ENCODE results near the gene EPB41L4B. TPM values are rescaled to one million over a fixed set of nuclear protein-coding genes. Genes with fewer than 3 reads are reported as not detected.

Gene EPB41L4B
- total RNA-seq, 2 experiments from 2014 or later, result 0.74 TPM

DNA sequence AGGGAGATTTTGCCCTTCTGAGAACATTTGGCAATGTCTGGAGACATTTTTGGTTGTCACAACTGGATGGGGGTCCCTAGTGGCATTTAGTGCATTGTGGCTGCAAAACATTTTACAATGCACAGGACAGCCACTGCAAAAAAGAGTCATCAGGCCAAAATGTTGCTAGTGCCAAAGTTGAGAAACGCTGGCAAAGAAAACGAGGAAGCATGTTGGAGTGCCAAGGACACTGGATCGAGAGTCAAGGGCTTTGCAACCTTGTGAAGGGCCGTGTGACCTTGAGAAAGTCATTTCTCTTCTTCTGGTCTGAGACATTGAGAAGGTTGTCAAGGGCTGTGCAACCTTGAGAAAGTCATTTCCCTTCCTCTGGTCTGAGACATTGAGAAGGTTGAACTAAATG is 108.1 kb downstream of the EPB41L4B start:
- DNase-seq, result no peak
- Mint-ChIP-seq H3K27ac (no peak overlapping the region), H3K4me1 (no peaks in the 10 kb centered on the region), H3K27me3 (peaks cover 22% of the 10 kb centered on the region), H3K4me3 (no peak overlapping the region), H3K9me3 (no peaks in the 10 kb centered on the region), H3K36me3 (no peaks in the 10 kb centered on the region)

DNA sequence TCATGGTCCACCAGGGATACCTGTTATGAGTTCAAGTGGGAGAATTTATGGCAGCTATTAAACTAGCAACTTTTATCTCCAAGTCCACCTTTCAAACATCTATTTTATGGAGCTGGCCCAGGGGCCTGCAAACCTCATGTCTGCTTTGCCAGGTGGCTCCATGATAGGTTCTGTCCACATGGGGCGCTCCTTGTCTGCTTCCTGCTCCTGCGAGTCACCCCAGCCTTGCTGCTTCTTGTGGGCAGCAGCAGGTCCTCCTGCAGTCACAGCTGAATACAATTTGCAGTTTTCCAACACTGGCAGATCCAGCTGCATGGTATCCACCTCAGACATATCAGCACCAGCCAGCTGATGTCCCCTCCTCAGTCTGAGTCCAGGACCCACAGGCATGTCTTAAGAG is 114.2 kb downstream of the EPB41L4B start:
- no peak overlapping the region for H3K27ac Mint-ChIP-seq
- DNase-seq, result no peak
- no peak overlapping the region for H3K4me3 Mint-ChIP-seq
- no peaks in the 10 kb centered on the region for H3K9me3 Mint-ChIP-seq
- no peaks in the 10 kb centered on the region for H3K36me3 Mint-ChIP-seq
- no peaks in the 10 kb centered on the region for H3K4me1 Mint-ChIP-seq
- H3K27me3 Mint-ChIP-seq, result peaks cover 25% of the 10 kb centered on the region

DNA sequence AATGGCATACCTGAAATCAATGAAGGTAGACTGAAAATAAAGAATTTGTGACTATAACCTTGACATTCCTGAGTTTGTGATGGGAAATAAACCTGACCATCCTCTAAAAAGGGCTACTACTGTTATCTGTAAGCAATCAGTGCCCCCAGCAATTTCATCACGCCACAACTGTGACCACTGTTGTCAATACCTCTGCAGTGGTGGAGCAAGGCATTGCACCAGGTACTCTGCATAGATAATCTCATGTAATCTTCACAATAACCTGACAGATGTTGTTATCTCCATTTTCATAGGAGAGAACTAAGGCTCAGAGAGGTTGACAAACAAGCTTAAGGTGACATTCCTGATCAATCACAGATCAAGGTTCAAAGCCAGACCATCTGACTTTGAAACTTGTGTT is 115.3 kb downstream of the EPB41L4B start:
- DNase-seq, result no peak
- Mint-ChIP-seq H3K4me1 (no peaks in the 10 kb centered on the region), H3K4me3 (no peak overlapping the region), H3K9me3 (no peaks in the 10 kb centered on the region), H3K36me3 (no peaks in the 10 kb centered on the region), H3K27me3 (peaks cover 20% of the 10 kb centered on the region), H3K27ac (no peak overlapping the region)

DNA sequence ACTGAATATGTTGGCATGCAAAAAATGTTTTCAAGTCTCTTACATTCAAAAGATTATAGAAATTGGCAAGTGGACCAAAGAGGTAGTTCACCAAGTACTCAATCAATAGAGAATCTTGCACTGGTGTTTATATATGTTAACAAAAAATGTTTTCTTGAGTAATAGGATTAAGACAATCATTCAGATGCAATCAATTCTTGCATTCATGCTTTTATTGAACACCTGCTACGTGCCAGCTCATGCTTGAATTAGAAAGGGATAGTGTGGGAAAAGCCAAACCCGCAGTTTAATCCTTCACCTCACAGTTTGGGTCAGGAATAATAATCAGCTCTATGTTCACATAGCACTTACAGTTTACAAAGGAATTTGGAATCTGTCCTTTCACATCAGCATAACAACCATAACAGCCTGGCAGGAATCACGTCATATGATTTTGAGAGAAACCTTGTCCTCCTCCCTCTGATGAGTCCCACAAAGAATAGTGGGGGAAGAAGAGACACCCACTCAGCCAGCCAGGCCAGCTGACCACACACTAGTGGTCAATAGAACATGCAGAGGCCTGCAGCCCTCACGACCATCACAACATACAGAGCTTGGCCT is 117.0 kb downstream of the EPB41L4B start:
- no peak for DNase-seq
- peaks cover under 1% of the 10 kb centered on the region for H3K4me1 Mint-ChIP-seq
- H3K27ac Mint-ChIP-seq, result no peak overlapping the region
- H3K27me3 Mint-ChIP-seq, result peaks cover 16% of the 10 kb centered on the region
- H3K4me3 Mint-ChIP-seq, result no peak overlapping the region
- H3K36me3 Mint-ChIP-seq, result no peaks in the 10 kb centered on the region
- H3K9me3 Mint-ChIP-seq, result no peaks in the 10 kb centered on the region

DNA sequence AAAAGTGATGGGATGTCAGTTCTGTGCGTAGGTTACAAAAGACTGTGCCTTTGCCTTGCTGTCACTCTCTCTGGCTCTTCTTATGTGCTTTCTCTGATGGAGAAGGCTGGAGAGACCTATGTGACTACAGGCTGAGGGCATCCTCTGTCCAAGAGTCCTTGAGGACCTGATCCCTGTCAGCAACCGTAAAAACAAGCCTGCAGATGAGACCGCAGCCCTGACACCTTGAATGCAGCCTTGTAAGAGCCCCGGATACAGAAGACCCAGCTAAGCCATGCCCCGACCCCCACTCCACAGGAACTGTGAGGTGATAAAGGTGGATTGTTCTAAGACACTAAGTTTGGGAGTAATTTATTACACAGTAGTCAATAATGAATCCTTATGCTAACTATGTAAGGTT is 121.2 kb downstream of the EPB41L4B start:
- Mint-ChIP-seq H3K27me3 (peaks cover 3% of the 10 kb centered on the region), H3K4me3 (no peak overlapping the region), H3K36me3 (no peaks in the 10 kb centered on the region), H3K27ac (no peak overlapping the region), H3K4me1 (peaks cover 1% of the 10 kb centered on the region), H3K9me3 (no peaks in the 10 kb centered on the region)
- no peak for DNase-seq

DNA sequence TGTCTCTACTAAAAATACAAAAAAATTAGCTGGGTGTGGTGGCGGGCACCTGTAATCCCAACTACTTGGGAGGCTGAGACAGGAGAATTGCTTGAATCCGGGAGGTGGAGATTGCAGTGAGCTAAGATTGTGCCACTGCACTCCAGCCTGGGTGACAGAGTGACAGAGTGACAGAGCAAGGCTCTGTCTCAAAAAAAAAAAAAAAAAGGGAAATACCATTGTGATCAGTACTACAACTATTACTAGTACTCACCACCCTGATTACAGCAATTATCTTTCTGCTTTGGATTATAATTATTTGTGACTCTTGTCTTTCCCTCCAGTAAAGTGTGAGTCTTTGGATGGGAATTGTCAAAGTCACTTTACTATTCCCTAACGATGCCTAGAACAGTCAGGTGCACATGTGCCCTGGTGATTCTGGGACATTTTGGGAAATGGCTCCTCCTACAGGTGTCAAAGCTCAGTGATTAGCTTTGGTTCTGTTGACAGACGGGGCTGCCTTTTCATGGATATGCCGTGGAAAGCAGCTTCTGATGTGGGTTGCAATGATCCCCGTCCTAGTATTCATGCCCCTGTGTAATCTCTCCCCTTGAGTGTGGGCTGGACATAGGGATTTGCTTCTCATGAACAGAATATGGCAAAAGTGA is 122.0 kb downstream of the EPB41L4B start:
- no peaks in the 10 kb centered on the region for H3K9me3 Mint-ChIP-seq
- no peak overlapping the region for H3K4me3 Mint-ChIP-seq
- no peaks in the 10 kb centered on the region for H3K36me3 Mint-ChIP-seq
- no peak overlapping the region for H3K27ac Mint-ChIP-seq
- peaks cover 3% of the 10 kb centered on the region for H3K27me3 Mint-ChIP-seq
- peaks cover 1% of the 10 kb centered on the region for H3K4me1 Mint-ChIP-seq
- DNase-seq, result no peak

DNA sequence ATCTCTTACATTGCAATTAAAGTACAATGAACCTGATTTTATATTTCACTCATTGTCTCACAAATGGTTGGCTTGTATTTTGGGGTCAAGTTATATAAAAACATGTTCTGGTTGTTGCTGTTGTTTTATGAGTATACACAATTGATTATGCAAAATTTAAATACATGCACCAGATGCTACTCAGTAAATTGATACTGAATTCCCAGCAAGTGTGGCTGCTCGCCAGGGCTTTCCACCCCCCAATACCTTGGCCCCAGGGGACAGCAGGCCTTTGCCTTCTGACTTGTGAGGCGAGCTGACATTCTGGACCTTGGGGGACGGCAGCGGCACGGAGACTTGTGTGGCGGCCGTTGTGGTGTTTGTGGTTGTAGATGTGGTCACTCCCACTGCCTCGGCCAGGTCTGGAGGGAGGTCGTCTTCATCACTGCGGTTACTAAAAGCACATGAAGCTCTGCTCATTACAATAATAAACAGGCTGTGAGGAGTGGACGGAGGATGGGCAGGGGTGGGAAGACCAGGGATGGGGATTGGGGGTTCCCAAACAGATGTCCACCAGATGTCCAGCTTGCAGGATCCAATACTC is 126.8 kb downstream of the EPB41L4B start:
- no peak overlapping the region for H3K4me3 Mint-ChIP-seq
- no peak for DNase-seq

DNA sequence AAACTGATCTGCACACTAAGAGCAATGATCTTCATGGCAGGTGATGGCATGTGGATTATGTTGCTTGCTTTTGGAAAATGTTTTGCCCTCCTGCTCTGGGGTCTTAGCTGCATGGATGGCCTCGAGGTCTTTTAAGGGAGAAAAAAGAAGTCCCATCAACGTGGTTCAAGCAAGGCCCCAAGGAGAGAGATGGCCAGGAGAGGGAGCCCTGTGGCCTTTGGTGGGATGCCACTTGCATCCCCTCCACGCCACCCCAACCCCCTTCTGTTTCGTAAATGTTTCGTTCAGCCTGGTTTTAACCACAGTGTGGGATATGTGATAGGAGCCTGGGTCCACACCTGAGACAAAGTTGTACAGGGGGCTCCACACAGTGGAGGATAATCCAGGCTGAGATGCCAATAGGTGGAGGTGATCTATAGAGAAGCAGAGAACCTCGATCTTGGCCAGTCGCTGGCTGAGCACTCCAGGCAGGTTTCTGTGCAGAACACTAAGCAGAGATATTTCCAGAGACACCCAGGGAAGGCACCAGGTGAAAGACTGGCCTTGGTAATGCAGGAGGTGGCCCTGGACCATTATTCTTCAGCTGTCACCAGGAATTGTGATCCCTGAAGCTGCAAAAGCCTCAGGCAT is 128.0 kb downstream of the EPB41L4B start:
- Mint-ChIP-seq H3K27me3 (no peaks in the 10 kb centered on the region), H3K27ac (no peak overlapping the region), H3K4me1 (no peaks in the 10 kb centered on the region), H3K4me3 (no peak overlapping the region), H3K36me3 (no peaks in the 10 kb centered on the region), H3K9me3 (no peaks in the 10 kb centered on the region)
- no peak for DNase-seq

More for the DNA sequence above, 126.8 kb downstream of the EPB41L4B start:
- Mint-ChIP-seq H3K27ac (no peak overlapping the region), H3K4me1 (peaks cover 1% of the 10 kb centered on the region), H3K36me3 (no peaks in the 10 kb centered on the region), H3K27me3 (peaks cover under 1% of the 10 kb centered on the region), H3K9me3 (no peaks in the 10 kb centered on the region)

DNA sequence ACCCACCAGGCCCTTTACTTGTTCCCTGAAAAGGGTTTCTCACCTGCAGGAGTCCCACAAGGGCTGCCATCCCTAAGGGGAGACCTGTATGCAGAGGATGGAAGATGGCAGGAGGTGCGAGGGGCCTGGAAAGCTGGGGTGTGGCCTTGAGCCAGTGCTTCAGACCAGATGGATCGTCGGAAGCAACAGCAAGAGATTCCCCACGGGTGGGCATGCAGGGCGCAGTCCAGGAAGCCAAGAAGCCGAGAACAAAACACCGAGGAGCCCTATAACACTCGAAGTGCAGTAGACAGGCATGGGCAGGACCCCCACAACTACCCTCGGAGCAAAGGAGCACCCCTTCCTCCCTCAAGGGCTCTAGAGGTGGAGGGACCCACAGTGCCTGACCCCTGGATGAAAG is 129.1 kb downstream of the EPB41L4B start:
- H3K4me3 Mint-ChIP-seq, result no peak overlapping the region
- no peaks in the 10 kb centered on the region for H3K36me3 Mint-ChIP-seq
- H3K27ac Mint-ChIP-seq, result no peak overlapping the region
- H3K4me1 Mint-ChIP-seq, result no peaks in the 10 kb centered on the region
- no peaks in the 10 kb centered on the region for H3K9me3 Mint-ChIP-seq
- no peak for DNase-seq
- H3K27me3 Mint-ChIP-seq, result no peaks in the 10 kb centered on the region

DNA sequence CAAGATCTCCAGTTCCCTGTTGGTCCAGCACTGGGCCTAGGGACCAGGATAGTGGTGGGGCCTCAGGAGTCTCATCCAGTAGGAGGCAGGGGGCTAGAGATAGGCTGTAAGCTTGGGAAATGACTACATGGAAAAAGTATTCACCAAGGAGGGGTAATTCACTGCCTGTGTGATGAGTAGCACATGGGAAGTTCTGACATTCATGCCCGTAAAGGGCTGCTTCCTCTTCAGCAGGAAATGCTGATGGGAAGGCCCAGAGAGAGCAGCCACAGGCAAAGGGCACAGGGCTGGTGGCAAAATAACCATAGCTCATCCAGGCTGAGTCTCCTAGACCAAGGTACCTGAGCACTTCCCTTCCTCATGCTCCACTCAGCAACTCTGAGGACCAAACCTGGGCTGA is 130.7 kb downstream of the EPB41L4B start:
- no peak for DNase-seq
- peak overlapping the region; percentile 42 for H3K27ac Mint-ChIP-seq
- no peaks in the 10 kb centered on the region for H3K27me3 Mint-ChIP-seq
- H3K4me3 Mint-ChIP-seq, result no peak overlapping the region
- H3K9me3 Mint-ChIP-seq, result no peaks in the 10 kb centered on the region
- no peaks in the 10 kb centered on the region for H3K4me1 Mint-ChIP-seq
- H3K36me3 Mint-ChIP-seq, result no peaks in the 10 kb centered on the region

DNA sequence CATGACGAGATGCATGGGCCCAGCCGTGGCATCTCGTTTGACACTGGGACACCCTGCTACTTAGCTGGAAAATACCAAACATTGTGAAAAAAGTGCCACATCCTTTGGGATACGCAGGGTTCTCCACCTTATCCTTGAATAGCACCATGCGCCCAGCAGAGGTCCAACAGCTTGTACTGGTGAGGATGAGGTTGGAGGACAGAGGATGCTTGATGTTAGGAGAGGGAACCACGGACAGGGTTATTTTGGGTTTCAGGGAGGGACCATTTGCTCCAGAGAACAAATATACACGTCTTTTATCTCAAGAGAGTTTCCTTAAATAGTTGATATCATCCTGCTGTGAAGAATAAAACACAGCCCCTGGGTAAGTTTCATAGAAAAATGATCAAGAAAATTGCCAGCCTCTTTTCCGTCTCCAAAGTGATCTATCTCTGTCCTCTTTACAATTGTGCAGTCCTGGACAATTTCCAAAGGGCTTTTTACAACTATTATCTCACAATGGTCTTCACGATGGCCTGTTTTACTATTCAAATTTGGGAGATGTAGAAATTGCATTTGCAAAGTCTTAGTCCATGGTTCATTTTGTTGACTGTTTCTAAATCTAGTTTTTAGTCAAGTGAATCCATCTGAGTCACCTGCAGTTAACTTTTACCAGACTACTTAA is 133.9 kb downstream of the EPB41L4B start:
- no peak overlapping the region for H3K4me3 Mint-ChIP-seq
- H3K27me3 Mint-ChIP-seq, result no peaks in the 10 kb centered on the region
- H3K9me3 Mint-ChIP-seq, result no peaks in the 10 kb centered on the region
- no peaks in the 10 kb centered on the region for H3K4me1 Mint-ChIP-seq
- H3K36me3 Mint-ChIP-seq, result no peaks in the 10 kb centered on the region
- no peak for DNase-seq
- no peak overlapping the region for H3K27ac Mint-ChIP-seq

DNA sequence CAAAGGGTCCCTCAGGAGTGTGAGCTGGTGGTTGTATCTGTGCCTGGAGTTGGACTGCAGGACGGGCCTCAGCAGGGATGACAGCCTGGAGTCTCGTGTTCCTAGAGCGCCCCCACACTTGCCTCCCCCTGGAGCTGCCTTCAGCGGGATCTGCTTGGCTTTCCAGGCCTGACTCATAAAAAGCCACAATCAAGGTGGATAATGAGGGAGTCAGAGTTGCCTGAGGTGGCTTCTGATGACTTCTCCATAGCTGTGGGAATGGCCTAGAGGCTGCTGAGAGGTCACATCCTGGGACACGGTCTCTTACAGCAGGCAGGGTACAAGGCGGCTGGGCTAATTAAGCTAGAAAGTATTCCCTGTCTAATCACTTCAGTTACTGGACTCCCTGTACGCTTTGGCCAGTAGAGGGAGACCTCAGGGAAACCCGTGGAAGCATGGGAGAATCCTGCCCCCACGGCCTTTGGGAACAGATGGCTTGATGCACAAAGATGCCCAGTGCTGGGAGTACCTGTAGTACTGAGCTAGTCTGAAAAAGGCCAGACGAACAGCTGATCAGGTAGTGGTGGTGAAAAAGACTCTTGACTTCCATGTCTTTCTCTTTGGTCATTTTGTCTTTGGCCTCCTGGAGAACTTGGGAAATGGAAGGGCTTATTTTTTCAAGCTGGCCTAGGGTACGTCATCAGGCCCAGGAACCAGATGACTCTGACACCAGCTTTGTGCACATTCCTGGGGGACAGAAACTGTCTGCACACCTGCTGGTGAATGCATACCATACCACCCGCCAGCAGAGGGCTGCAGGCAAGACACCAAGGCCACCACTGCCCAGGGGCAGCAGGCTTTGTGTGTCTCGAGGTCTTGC is 137.7 kb downstream of the EPB41L4B start:
- Mint-ChIP-seq H3K9me3 (peaks cover 3% of the 10 kb centered on the region), H3K4me1 (peaks cover 13% of the 10 kb centered on the region), H3K27ac (no peak overlapping the region), H3K4me3 (no peak overlapping the region), H3K27me3 (peaks cover 8% of the 10 kb centered on the region), H3K36me3 (peaks cover 2% of the 10 kb centered on the region)
- DNase-seq, result peak; percentile 17

DNA sequence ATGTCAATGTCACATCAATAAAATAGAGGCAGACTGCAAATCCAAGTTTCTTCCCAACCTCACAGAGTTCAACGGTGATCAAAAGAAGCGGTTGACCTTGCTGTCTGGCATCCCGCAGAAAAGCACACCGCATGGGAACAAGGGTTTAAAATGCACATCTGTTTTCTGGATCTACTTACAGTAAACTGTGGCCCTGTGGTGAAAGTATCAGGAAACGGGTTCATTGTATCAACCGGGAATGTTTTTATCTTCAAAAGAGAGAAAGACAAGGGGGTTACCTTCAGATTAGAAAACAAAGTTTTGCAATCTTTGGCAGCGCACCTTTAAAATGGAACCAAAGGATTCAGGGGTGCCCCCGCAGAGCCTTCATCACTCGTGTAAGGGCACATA is 138.3 kb downstream of the EPB41L4B start:
- no peak overlapping the region for H3K4me3 Mint-ChIP-seq
- H3K4me1 Mint-ChIP-seq, result peaks cover 13% of the 10 kb centered on the region
- peaks cover 8% of the 10 kb centered on the region for H3K27me3 Mint-ChIP-seq
- H3K9me3 Mint-ChIP-seq, result peaks cover 3% of the 10 kb centered on the region
- H3K27ac Mint-ChIP-seq, result no peak overlapping the region
- no peak for DNase-seq
- peaks cover 2% of the 10 kb centered on the region for H3K36me3 Mint-ChIP-seq

DNA sequence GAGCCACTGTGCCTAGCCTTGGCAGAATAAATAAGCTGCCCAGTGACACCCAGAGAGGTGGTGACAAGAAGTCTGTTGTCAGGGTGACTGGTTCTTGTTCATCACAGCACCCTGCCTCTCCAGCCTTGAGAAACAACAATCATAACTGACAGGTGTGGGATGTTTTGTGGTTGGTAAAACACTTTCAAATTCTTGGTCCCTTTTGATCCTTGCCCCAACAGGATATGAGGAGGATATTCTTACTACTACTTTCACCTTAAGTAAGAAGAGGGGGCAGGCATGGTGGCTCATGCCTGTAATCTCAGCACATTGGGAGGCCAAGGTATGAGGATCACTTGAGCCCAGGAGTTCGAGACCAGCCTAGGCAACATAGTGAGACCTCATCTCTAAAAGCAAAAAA is 139.6 kb downstream of the EPB41L4B start:
- H3K9me3 Mint-ChIP-seq, result peaks cover 3% of the 10 kb centered on the region
- H3K27ac Mint-ChIP-seq, result no peak overlapping the region
- peaks cover 2% of the 10 kb centered on the region for H3K36me3 Mint-ChIP-seq
- peak; percentile 55 for DNase-seq
- peaks cover 8% of the 10 kb centered on the region for H3K27me3 Mint-ChIP-seq
- peaks cover 13% of the 10 kb centered on the region for H3K4me1 Mint-ChIP-seq
- no peak overlapping the region for H3K4me3 Mint-ChIP-seq
